ENCODE measurements around the gene SH3RF2. TPM values are rescaled to one million over a fixed set of nuclear protein-coding genes. Genes with fewer than 3 reads are reported as not detected.
"Not testable (repeated sequence)": the region's sequence is repeated elsewhere in the genome, so short reads cannot be mapped to it uniquely, and the experiment has no call there.

The SH3RF2 gene
- total RNA-seq, 6 experiments from 2014 or later: 0.43 to 1.7 (median 0.66) TPM

GRCh38 chr5:145948047-145948446 is 11.7 kb downstream of the SH3RF2 start:
- TF ChIP-seq CTCF (IDR thresholded peaks at IDR 0.05): no peak
- H3K4me3 Mint-ChIP-seq: no peak overlapping the region
- no peak for DNase-seq
- peaks cover 24% of the 10 kb centered on the region for H3K4me1 Mint-ChIP-seq (ENCODE audit: low read depth)
- H3K27ac Mint-ChIP-seq: no peak overlapping the region
- H3K9me3 Mint-ChIP-seq: no peaks in the 10 kb centered on the region
- peaks cover 21% of the 10 kb centered on the region for H3K27me3 Mint-ChIP-seq (ENCODE audit: insufficient read depth)
- no peaks in the 10 kb centered on the region for H3K36me3 Mint-ChIP-seq (ENCODE audit: low read depth)

GRCh38 chr5:145948921-145949320 is 12.5 kb downstream of the SH3RF2 start:
- H3K4me3 Mint-ChIP-seq: no peak overlapping the region
- H3K27ac Mint-ChIP-seq: no peak overlapping the region
- TF ChIP-seq CTCF (IDR thresholded peaks at IDR 0.05): no peak
- peaks cover 22% of the 10 kb centered on the region for H3K27me3 Mint-ChIP-seq (ENCODE audit: insufficient read depth)
- H3K36me3 Mint-ChIP-seq (ENCODE audit: low read depth): peaks cover under 1% of the 10 kb centered on the region; the same call in 1 of the 2 replicates
- DNase-seq: no peak
- no peaks in the 10 kb centered on the region for H3K9me3 Mint-ChIP-seq
- peaks cover 24% of the 10 kb centered on the region for H3K4me1 Mint-ChIP-seq (ENCODE audit: low read depth)

- peaks cover 24% of the 10 kb centered on the region for H3K4me1 Mint-ChIP-seq (ENCODE audit: low read depth)
- H3K4me3 Mint-ChIP-seq: no peak overlapping the region
- no peak for DNase-seq
- no peak overlapping the region for H3K27ac Mint-ChIP-seq
- TF ChIP-seq CTCF (IDR thresholded peaks at IDR 0.05): no peak
- peaks cover 6% of the 10 kb centered on the region for H3K36me3 Mint-ChIP-seq (ENCODE audit: low read depth)
- no peaks in the 10 kb centered on the region for H3K9me3 Mint-ChIP-seq
- H3K27me3 Mint-ChIP-seq (ENCODE audit: insufficient read depth): peaks cover 22% of the 10 kb centered on the region
These were observed 13.1 kb downstream of the SH3RF2 start for GRCh38 chr5:145949474-145949873.

GRCh38 chr5:145951071-145951470 is 14.7 kb downstream of the SH3RF2 start:
- Mint-ChIP-seq H3K36me3 (ENCODE audit: low read depth) (peaks cover 8% of the 10 kb centered on the region), H3K4me3 (no peak overlapping the region), H3K27ac (no peak overlapping the region), H3K4me1 (ENCODE audit: low read depth) (peaks cover 14% of the 10 kb centered on the region), H3K27me3 (ENCODE audit: insufficient read depth) (peaks cover 29% of the 10 kb centered on the region), H3K9me3 (no peaks in the 10 kb centered on the region)
- no peak for DNase-seq
- TF ChIP-seq CTCF (IDR thresholded peaks at IDR 0.05): no peak

- H3K9me3 Mint-ChIP-seq: no peaks in the 10 kb centered on the region
- H3K27ac Mint-ChIP-seq: no peak overlapping the region
- TF ChIP-seq CTCF (IDR thresholded peaks at IDR 0.05): no peak
- peaks cover 8% of the 10 kb centered on the region for H3K36me3 Mint-ChIP-seq (ENCODE audit: low read depth)
- peaks cover 31% of the 10 kb centered on the region for H3K27me3 Mint-ChIP-seq (ENCODE audit: insufficient read depth)
- no peak for DNase-seq
- H3K4me1 Mint-ChIP-seq (ENCODE audit: low read depth): no peaks in the 10 kb centered on the region
- no peak overlapping the region for H3K4me3 Mint-ChIP-seq
These were observed 16.8 kb downstream of the SH3RF2 start for GRCh38 chr5:145953202-145953601.

- H3K36me3 Mint-ChIP-seq (ENCODE audit: low read depth); H3K9me3 Mint-ChIP-seq; H3K4me3 Mint-ChIP-seq; H3K27ac Mint-ChIP-seq; H3K4me1 Mint-ChIP-seq (ENCODE audit: low read depth); DNase-seq: not testable (repeated sequence)
- H3K27me3 Mint-ChIP-seq (ENCODE audit: insufficient read depth): peaks cover 32% of the 10 kb centered on the region
These were observed 17.8 kb downstream of the SH3RF2 start for GRCh38 chr5:145954140-145954539.

Data from HFFc6 (cell line).